H54 (cell line): ENCODE measurements around the gene WDHD1.
A peak's percentile ranks its signal among the peaks of the same experiment; 100 is the strongest.
"Not testable (repeated sequence)": the region's sequence is repeated elsewhere in the genome, so short reads cannot be mapped to it uniquely, and the experiment has no call there.

Experiments
- DNase-seq: peaks from one replicate; pipeline ENCODE4 v3.0.0; 2011; ENCODE audit warnings: low spot score, mixed read lengths; ENCODE audit not compliant: insufficient read length
- FAIRE-seq: peaks from 3 replicates; lab custom pipeline; 2011; peaks lifted over from hg19 to GRCh38; lab: Jason Lieb, UNC
- POLR2A ChIP-seq: IDR thresholded peaks from 2 replicates; pipeline ENCODE4 v1.6.1; 2011; ENCODE audit warnings: low read depth, mild to moderate bottlenecking, low read length

The WDHD1 gene, protein sequence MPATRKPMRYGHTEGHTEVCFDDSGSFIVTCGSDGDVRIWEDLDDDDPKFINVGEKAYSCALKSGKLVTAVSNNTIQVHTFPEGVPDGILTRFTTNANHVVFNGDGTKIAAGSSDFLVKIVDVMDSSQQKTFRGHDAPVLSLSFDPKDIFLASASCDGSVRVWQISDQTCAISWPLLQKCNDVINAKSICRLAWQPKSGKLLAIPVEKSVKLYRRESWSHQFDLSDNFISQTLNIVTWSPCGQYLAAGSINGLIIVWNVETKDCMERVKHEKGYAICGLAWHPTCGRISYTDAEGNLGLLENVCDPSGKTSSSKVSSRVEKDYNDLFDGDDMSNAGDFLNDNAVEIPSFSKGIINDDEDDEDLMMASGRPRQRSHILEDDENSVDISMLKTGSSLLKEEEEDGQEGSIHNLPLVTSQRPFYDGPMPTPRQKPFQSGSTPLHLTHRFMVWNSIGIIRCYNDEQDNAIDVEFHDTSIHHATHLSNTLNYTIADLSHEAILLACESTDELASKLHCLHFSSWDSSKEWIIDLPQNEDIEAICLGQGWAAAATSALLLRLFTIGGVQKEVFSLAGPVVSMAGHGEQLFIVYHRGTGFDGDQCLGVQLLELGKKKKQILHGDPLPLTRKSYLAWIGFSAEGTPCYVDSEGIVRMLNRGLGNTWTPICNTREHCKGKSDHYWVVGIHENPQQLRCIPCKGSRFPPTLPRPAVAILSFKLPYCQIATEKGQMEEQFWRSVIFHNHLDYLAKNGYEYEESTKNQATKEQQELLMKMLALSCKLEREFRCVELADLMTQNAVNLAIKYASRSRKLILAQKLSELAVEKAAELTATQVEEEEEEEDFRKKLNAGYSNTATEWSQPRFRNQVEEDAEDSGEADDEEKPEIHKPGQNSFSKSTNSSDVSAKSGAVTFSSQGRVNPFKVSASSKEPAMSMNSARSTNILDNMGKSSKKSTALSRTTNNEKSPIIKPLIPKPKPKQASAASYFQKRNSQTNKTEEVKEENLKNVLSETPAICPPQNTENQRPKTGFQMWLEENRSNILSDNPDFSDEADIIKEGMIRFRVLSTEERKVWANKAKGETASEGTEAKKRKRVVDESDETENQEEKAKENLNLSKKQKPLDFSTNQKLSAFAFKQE

GRCh38 chr14:55026793-55027561 lies at the start of gene WDHD1, which contains the start of gene SOCS4:
Gene WDHD1, minus strand, starts transcription at chr14:55027099. Its CDS starts 312 bp downstream, at chr14:55026787.
Gene SOCS4, plus strand, starts transcription at chr14:55027236. Its CDS starts 15,806 bp downstream, at chr14:55043042.
- FAIRE-seq (peak; percentile 64), DNase-seq (peak; percentile 81)
- TF ChIP-seq POLR2A: peak; percentile 76

- no peak for TF ChIP-seq POLR2A
- no peak for FAIRE-seq
- no peak for DNase-seq
These were observed 48.8 kb upstream of the WDHD1 start for GRCh38 chr14:55075628-55076175.

- DNase-seq (no peak), FAIRE-seq (peak; percentile 38)
- TF ChIP-seq POLR2A: no peak
These were observed 47.8 kb upstream of the WDHD1 start for GRCh38 chr14:55074662-55075061.

- TF ChIP-seq POLR2A: no peak
- FAIRE-seq (no peak), DNase-seq (no peak)
These were observed 47.0 kb upstream of the WDHD1 start for GRCh38 chr14:55073856-55074255.

- no peak for TF ChIP-seq POLR2A
- FAIRE-seq: peak; percentile 83
- peak; percentile 34 for DNase-seq
These were observed 45.2 kb upstream of the WDHD1 start for GRCh38 chr14:55071870-55072640.

- no peak for FAIRE-seq
- DNase-seq: no peak
- TF ChIP-seq POLR2A: no peak
These were observed 44.1 kb upstream of the WDHD1 start for GRCh38 chr14:55070981-55071411.

DNA sequence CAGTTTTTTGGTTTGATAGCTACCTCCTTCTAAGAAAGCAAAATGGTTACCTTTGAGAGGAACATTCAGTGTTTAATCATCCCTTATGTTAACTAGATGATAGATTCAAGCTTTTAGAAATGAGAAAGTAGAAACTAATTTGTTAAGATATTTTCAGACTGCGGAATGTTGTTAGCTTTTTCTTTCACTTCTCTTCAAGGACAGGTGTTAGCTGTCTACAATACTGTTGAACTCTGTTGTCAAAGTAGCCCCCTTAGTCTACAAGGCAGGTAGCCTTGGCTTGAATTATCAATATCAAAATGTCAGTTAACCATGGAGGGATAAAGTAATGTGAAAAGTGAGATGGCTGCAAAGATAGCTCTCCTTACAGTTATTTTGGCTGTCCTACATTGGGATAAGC lies 39.3 kb upstream of the WDHD1 start:
- DNase-seq (no peak), FAIRE-seq (no peak)
- no peak for TF ChIP-seq POLR2A

GRCh38 chr14:55065411-55065810 lies 38.5 kb upstream of the WDHD1 start:
- no peak for FAIRE-seq
- no peak for TF ChIP-seq POLR2A
- no peak for DNase-seq

GRCh38 chr14:55064896-55065295 lies 38.0 kb upstream of the WDHD1 start:
- FAIRE-seq, DNase-seq: not testable (repeated sequence)

- TF ChIP-seq POLR2A: no peak
- no peak for FAIRE-seq
These were observed 35.8 kb upstream of the WDHD1 start for GRCh38 chr14:55062517-55063351.

GRCh38 chr14:55059333-55059732 lies 32.4 kb upstream of the WDHD1 start:
- no peak for TF ChIP-seq POLR2A
- DNase-seq: no peak
- FAIRE-seq: no peak

More at GRCh38 chr14:55062517-55063351, 35.8 kb upstream of the WDHD1 start:
- no peak for DNase-seq
